Brain microvascular endothelial cell (primary cell): Measurements from ENCODE around the gene PIGA.

Source experiments
- DNase-seq: peaks from one replicate; pipeline ENCODE4 v3.0.0-alpha.2; 2020
- H3K27ac ChIP-seq: fragments of 250-450 bp; sonication (Bioruptor Pico); 2 replicates; pipeline ENCODE4 v1.5.1; 2020; ENCODE audit warnings: mild to moderate bottlenecking, moderate library complexity
- H3K27me3 ChIP-seq: fragments of 250-450 bp; sonication (Bioruptor Pico); replicated peaks from 2 replicates; pipeline ENCODE4 v1.5.1; 2020; ENCODE audit warnings: mild to moderate bottlenecking
- H3K36me3 ChIP-seq: fragments of 250-450 bp; sonication (Bioruptor Pico); replicated peaks from 2 replicates; pipeline ENCODE4 v1.5.1; 2020; ENCODE audit warnings: mild to moderate bottlenecking
- H3K4me3 ChIP-seq: 2 replicates; pipeline ENCODE4 v1.5.1; 2011; ENCODE audit warnings: low read depth, mild to moderate bottlenecking, control low read depth, low read length, moderate library complexity
- CTCF ChIP-seq: IDR thresholded peaks from 2 replicates; pipeline ENCODE4 v1.5.1; 2011; ENCODE audit warnings: low read depth, mild to moderate bottlenecking, moderate library complexity, low read length, control low read depth, inconsistent platforms; ENCODE audit errors: missing control alignments
- in situ Hi-C: cut with HindIII; loops from 2 replicates; pipeline ENCODE4 v1.10.0; 2017; ENCODE audit warnings: low sequenced_read_pairs, low pct_ligation_motif_present

The PIGA gene

GRCh38 chrX:15349046-15349445 is 13.7 kb upstream of the PIGA start:
- TF ChIP-seq CTCF, result peak; percentile 59
- Histone ChIP-seq H3K27me3 (no peaks in the 10 kb centered on the region), H3K36me3 (no peaks in the 10 kb centered on the region), H3K4me3 (no peak overlapping the region), H3K27ac (no peak overlapping the region)
- in situ Hi-C loops, result no loop called here
- DNase-seq, result peak; percentile 50

GRCh38 chrX:15345976-15346375 is 10.7 kb upstream of the PIGA start:
- H3K36me3 ChIP-seq, result no peaks in the 10 kb centered on the region
- DNase-seq, result no peak
- in situ Hi-C loops, result no loop called here
- H3K27me3 ChIP-seq, result no peaks in the 10 kb centered on the region
- TF ChIP-seq CTCF, result no peak
- no peak overlapping the region for H3K27ac ChIP-seq
- H3K4me3 ChIP-seq, result no peak overlapping the region

GRCh38 chrX:15344106-15344505 is 8.8 kb upstream of the PIGA start:
- Histone ChIP-seq H3K27me3 (no peaks in the 10 kb centered on the region), H3K27ac (no peak overlapping the region), H3K36me3 (no peaks in the 10 kb centered on the region), H3K4me3 (no peak overlapping the region)
- no peak for DNase-seq
- in situ Hi-C loops, result no loop called here
- TF ChIP-seq CTCF, result no peak

- Histone ChIP-seq H3K27ac (no peak overlapping the region), H3K4me3 (no peak overlapping the region), H3K36me3 (no peaks in the 10 kb centered on the region), H3K27me3 (no peaks in the 10 kb centered on the region)
- no peak for DNase-seq
- no peak for TF ChIP-seq CTCF
- in situ Hi-C loops, result no loop called here
Measured at GRCh38 chrX:15343075-15343476, 7.8 kb upstream of the PIGA start.

- no peak for DNase-seq
- TF ChIP-seq CTCF, result no peak
- H3K27ac ChIP-seq, result no peak overlapping the region
- in situ Hi-C loops, result no loop called here
- H3K4me3 ChIP-seq, result no peak overlapping the region
- H3K27me3 ChIP-seq, result no peaks in the 10 kb centered on the region
- H3K36me3 ChIP-seq, result no peaks in the 10 kb centered on the region
Measured at GRCh38 chrX:15340867-15341266, 5.5 kb upstream of the PIGA start.

GRCh38 chrX:15336023-15336413 is 695 bp upstream of the PIGA start:
- Histone ChIP-seq H3K27ac (peak overlapping the region; percentile 77), H3K27me3 (no peaks in the 10 kb centered on the region), H3K4me3 (peak overlapping the region; percentile 51), H3K36me3 (no peaks in the 10 kb centered on the region)
- in situ Hi-C loops, result no loop called here
- no peak for TF ChIP-seq CTCF
- DNase-seq, result peak; percentile 59
